ENCODE measurements around the gene TMPRSS9.

DNA sequence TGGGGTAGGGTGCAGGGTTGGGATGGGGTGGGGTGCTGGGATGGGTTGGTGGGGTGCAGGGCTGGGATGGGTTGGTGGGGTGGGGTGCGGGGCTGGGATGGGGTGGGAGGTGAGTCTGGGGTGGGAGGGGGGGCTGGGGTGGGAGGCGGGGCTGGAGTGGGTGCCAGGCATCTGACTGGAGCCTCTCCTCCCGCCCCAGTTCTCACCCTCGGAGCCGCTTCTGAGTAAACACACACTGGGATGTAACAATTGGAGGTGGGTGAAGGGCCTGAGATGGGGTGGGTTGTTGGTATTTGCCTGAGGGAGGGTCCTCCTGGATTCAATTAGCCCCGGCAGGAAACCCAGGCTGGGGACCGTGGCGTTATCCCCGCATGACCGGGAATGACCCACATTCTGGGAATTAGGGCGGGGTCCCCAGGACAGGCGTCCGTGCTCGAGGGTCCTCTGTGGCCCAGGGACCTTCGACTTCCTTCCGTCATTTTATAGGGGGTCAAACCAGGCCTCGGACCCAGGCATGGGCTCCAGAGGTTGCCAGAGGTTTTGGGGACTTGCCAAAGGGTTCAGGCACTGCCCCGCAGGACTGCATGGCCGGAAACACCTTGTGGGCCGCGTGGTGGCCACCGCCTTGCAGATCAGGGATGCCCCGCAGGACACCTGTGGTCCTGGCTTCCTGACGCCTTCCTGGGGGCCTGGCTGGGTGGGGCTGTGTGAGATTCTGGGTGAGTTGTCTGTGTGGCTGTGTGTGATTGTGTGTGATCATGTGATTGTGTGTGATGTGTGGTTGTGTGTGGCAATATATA lies 1.4 kb downstream of the TMPRSS9 start:
- TF ChIP-seq, protein P1, sequence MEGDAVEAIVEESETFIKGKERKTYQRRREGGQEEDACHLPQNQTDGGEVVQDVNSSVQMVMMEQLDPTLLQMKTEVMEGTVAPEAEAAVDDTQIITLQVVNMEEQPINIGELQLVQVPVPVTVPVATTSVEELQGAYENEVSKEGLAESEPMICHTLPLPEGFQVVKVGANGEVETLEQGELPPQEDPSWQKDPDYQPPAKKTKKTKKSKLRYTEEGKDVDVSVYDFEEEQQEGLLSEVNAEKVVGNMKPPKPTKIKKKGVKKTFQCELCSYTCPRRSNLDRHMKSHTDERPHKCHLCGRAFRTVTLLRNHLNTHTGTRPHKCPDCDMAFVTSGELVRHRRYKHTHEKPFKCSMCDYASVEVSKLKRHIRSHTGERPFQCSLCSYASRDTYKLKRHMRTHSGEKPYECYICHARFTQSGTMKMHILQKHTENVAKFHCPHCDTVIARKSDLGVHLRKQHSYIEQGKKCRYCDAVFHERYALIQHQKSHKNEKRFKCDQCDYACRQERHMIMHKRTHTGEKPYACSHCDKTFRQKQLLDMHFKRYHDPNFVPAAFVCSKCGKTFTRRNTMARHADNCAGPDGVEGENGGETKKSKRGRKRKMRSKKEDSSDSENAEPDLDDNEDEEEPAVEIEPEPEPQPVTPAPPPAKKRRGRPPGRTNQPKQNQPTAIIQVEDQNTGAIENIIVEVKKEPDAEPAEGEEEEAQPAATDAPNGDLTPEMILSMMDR (IDR thresholded peaks at IDR 0.05): no peak
- TF ChIP-seq POLR2A (IDR thresholded peaks at IDR 0.05): no peak

All from Peyer's patch (tissue), 4 donors.